Muscle of back (tissue), 11 donors: ENCODE data around the gene SEMA5A. TPM values are rescaled to one million over a fixed set of nuclear protein-coding genes. Genes with fewer than 3 reads are reported as not detected.
A peak's percentile ranks its signal among the peaks of the same experiment; 100 is the strongest.

Experiments
- DNase-seq, 3 donors: peaks; one replicate each; pipeline versions ENCODE4 v3.0.0 to v3.0.0-alpha.2; 2013
- polyA plus RNA-seq, 10 donors: library from polyadenylated mRNA; unstranded; fragments of 120-200 nt; gene quantifications; one replicate each; pipeline ENCODE4 v1.2.1, GENCODE V29; 2013; ENCODE audit not compliant: insufficient read length in 10 of 10

SEMA5A gene
- polyA plus RNA-seq, 10 donors, result 27.6 to 43.9 (median 34.1) TPM

DNA sequence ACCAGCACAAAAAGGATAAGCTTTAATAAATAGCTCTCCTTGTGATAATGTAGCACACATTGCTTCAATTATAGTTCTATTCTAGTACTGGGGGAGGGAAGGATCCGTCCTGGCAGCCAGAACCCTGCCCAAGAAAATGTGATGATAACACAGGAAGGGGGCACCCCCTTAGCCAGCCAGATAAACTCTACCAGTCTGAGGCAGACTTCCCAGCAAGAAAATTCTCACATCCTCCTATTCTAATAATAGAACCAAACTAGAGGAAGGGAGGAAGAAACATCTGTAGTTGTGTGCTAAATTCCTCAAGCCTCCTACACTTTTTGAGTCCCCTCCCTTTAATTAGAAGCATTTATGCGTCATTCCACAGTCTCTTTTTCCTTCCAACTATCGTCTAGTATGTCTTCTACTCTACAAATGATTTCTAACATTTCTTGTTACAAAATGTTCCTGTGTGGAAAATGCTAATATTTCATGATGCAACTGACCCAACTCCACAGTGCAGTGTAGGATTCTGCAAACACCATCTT, 261.0 kb downstream of the SEMA5A start:
- DNase-seq, result peak; percentile 54 to 78 (median 68)

DNA sequence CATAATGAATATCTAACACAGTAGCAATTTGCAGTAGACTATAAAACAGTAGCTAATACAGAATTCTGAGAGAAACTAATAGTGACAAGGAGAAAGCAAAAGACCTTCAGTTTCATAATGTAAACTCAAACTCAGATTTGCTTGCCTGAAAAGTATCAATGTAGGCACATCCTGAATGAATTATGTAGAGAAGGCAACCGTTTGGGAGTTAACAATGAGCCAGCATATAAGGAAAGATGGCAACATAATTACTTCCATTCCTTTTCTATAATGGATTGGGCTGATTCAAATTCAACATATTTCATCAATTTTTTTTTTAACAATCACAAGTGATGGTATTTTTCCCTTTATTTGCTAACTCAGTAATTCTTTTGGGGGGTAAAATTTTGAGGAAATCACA, 261.6 kb downstream of the SEMA5A start:
- DNase-seq, result peak in 2 of 3 donors; percentile 5 to 12

DNA sequence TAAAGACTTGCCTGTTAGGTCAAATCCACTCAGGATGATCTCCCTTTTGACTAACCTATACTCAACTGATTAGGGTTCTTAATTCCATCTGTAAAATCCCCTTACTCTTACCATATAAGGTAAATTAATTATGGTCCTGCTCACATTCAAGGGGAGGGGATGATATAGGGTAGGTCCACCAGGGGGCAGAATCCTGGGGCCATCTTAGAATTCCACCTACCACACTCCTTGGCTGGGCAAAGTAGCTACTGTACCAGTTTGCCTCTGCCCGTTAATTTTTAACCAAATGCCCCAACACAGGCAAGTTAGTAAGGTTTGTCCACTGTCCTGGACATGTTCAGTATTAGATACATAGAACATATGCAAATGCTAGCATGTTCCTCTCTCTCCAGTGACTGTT, 262.4 kb downstream of the SEMA5A start:
- no peak for DNase-seq

DNA sequence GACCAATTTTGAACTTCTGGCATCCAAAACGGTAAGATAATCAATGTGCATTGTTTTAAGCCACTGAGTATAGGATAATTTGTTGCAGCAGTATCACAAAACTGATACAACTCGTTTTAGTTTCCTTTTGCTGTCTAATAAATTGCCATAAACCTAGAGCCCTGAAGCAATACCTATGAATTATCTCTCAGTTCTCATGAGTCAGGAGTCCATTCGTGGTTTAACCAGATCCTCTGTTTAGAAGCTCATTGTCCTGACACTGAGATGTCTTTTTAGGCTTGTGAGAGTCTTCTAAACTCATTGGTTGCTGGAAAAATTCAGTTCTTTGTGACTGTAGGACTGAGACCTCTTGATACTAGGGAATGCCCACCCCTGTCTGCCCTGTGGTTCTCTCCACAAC, 262.9 kb downstream of the SEMA5A start:
- no peak for DNase-seq

DNA sequence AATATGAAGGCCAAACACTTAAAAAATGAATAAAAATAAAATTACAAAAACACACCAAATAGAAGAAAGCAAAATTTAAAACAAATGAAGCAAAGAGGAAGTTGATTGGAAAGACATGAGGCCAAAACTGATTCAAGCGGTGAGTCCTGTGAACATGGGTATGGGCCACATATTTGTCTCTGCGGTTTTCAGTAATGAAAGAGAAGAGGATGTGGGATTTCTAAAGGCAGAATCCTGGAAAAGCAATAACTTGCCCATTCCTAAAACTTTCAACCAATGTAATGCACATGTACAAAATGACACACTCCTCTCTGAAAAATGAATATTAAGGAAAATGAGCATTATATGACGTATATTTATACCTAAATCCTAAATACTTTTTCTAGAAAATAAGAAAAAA, 263.7 kb downstream of the SEMA5A start:
- DNase-seq, result peak in 1 of 3 donors; percentile 38

DNA sequence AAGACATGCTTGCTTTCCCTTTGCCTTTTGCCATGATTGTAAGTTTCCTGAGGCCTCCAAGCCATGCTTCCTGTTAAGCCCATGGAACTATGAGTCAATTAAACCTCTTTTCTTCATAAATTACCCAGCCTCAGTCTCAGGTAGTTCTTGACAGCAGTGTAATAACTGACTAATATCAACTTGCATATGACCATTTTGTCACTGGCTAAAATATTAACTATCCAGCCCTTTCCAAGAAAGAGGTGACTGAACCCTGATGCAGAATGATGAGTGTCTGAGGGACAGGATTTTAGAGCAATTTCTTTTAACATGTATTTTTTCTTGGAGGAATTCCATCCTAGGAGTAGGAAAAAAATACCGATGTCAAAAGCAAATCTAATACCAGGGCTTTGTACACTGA, 266.1 kb downstream of the SEMA5A start:
- DNase-seq, result no peak

DNA sequence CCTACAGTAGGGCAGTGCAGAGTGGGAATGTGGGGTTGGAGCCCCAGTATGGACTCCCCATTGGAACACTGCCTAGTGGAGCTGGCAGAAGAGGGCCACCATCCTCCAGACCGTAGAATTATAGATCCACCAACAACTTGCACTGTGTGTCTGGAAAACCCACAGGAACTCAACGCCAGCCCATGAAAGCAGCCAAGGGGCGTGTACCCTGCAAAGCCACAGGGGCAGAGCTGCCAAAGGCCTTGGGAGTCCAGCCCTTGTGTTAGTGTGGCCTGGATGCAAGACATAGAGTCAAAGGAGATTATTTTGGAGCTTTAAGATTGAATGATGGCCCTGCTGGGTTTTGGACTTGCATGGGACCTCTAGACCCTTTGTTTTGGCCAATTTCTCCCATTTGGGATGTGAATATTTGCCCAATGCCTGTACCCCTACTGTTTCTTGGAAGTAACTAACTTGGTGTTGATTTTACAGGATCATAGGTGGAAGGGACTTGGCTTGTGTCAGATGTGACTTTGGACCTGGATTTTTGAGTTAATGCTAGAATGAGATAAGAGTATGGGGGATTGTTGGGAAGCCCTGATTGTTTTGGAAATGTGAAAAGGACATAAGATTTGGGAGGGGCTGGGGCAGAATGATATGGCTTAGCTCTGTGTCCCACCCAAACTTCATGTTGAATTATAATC, 266.8 kb downstream of the SEMA5A start:
- DNase-seq, result no peak

DNA sequence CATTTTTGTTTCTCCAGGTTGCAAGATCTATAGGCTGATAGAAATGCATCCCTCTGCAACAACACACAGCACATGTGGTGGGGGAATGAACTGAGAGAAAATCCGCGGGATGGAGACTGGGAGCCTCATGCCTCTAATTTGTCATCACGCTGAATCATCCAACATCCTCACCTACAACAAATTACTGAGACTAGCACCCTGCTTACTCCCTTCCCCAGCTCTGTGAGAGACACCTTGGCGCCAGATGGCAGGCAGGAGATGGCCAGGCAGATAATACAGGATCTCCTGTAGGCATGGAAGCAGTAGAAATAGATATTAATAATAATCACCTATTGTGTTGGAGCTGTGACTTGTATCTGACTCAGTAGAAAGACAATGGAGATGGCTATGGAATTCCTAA, 276.9 kb downstream of the SEMA5A start:
- no peak for DNase-seq

DNA sequence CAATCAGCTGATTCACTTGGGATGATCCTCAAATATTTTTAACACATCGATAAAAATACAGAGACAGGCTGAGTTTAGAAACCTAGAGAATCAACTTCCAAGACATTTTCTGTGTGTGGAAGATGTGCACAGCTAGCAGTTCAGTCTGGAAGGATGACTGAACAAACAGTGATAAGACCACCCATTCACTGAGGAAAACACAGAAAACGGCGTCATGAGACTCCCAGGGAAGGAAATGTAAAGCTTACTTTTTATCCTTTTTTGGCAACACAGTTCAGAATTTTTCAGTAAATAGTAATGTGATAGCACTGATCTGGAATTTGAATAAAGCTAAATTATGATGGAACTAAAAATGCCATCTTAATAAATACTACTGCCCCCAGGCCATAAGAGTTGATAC, 277.6 kb downstream of the SEMA5A start:
- DNase-seq, result peak in 1 of 3 donors; percentile 11

DNA sequence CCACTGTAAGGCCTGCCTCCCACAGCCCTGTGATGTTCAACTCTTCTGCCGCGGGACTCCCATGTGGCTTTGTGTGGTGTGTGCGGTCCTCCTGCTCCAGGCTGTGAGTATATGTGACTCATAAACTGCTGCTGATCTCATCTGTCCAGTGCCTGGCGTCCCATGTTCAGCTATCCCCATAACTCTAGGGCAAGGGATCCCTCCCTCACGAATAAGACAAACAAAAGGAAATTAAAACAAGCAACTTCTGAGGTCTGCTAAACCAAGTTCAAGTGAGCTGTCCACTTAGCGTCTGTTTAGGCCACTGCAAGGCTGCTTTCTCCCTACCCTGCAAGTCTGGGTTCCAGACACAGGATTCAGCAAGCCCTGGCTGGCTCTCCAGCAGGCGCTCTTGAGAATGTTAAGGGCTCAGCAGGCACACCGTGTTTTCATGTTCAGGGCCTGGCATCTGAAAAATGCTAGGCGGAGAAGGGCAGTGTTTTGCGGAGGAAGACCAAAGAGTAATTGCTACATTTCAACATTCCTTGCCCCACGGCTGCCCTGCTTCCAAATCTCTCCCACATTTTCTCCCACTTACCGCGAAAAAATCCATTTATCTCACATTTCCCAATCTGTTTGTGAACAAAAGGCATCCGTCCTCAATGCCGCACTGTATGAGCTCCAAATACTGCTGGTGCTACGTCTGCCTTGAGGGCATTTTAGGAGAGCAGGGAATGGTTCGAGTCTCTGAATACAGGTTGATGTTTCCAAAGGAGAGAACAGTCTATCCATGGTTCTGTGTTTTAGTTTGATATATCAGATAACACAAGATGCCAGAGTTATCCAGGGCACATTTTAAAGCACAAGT, 280.2 kb downstream of the SEMA5A start:
- peak in 1 of 3 donors; percentile 83 for DNase-seq

DNA sequence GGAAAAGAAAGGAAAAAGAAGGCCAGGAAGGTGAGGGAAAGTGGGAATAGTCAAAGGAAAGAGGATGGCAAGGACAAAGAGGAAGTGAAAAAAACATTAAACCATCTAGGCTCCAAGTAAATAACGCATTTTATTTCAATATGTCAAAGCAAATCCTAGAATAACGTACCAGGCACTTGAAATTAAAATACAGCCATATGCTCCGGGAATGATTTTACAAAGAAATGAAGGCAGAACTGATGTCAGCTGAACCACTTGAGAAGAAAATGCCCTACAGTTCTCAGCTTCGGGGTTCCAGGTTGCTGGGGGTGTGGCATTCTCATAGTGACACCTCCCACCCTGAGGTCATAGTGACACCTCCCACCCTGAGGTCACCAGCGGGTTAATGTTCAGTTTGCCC, 281.6 kb downstream of the SEMA5A start:
- DNase-seq, result no peak

DNA sequence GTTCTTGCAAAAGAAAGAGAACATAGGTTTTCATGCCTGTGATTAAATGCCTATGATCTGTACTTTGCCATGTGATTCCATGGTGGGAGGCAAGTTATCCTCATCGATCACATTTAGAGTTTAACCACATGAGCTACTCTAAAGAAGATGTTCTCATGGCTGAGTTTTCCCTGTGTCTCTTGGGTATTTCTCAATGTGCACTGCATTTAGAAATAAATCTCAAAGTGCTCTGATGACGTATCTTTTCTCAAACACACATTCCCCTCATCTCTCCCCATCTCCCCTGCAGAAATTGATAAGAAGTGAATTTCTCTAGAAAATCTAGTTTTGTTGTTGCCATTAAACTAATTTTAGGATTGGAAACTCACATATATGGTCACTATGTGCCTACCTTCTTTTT, 282.2 kb downstream of the SEMA5A start:
- DNase-seq, result no peak

DNA sequence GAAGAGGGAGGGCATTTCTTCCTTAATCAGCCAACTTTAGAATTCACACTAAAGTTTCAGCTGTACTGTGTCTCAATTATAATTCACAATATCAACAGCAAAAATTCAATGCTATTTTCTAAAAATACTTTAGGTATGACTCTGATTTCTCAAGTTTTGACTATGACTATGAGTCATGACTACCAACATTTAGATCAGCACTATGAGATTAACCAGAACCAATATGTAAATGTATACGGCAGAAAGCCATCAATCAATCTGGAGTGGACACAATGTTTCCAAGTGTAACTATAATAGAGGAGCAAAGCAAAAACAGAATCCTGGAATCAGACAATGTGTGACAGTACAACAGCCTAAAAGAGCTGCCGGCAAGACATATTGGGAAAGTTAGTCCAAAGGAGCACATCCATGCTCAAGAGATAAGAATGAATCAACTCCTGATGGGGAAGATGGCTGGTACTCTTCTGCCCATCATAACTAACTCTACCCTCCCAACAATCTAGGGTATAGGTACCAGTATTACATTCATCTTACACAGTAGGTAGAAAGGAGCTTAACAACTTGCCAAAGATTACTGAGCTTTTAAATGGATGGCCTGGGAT, 294.4 kb downstream of the SEMA5A start:
- DNase-seq, result no peak

DNA sequence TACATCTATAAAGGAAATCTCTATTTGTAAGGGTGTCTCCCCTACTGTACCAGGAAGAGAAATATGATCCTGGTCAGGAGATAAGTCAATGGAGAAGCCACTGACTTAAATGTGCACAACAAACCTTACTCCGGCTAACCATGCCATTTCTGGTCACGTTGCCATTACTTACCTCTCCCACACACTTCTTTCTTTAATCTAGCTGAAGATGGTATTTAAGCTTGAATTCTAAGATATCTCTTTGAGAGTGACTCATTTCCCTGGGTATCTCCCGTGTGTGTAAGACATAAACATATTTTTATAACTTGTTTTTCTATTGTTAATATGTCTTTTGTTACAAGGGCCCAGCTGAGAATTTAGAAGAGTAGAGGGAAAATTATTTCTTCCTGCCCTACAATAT, 296.6 kb downstream of the SEMA5A start:
- no peak for DNase-seq

DNA sequence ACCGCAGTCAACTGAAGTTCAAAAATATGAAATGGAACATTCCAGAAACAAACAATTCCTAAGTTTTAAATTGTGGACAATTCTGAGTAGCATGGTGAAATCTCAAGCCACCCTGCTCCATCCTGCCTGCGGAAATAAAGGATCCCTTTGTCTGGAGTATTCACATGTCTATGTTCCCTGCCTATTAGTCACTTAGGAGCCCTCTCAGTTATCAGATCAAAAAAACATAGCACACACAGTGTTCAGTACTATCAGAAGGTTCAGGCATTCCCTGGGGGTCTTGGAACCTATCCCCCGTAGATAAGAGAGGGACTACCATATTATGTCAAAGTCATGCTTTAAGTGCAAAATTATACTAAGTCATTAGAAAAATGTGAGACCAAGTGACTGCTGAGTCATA, 300.8 kb downstream of the SEMA5A start:
- DNase-seq, result no peak

DNA sequence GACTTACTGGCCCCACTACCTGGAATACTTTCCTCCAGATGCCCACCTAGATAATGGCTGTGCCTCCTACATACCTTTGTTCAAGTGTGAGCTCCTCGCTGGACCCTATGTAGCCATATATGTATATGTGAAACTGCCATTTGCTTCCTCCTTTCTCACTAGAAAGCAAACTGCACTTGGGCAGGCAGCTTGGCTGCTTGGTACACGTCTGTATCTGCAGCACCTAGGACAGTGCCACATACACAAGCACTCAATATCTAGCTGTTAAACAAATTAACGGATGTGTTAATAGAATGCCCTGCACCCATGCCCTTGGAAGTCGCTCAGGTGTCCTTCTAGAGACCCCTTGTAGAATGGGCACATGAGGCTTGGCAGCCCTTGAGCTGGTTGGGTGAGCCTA, 301.5 kb downstream of the SEMA5A start:
- no peak for DNase-seq

DNA sequence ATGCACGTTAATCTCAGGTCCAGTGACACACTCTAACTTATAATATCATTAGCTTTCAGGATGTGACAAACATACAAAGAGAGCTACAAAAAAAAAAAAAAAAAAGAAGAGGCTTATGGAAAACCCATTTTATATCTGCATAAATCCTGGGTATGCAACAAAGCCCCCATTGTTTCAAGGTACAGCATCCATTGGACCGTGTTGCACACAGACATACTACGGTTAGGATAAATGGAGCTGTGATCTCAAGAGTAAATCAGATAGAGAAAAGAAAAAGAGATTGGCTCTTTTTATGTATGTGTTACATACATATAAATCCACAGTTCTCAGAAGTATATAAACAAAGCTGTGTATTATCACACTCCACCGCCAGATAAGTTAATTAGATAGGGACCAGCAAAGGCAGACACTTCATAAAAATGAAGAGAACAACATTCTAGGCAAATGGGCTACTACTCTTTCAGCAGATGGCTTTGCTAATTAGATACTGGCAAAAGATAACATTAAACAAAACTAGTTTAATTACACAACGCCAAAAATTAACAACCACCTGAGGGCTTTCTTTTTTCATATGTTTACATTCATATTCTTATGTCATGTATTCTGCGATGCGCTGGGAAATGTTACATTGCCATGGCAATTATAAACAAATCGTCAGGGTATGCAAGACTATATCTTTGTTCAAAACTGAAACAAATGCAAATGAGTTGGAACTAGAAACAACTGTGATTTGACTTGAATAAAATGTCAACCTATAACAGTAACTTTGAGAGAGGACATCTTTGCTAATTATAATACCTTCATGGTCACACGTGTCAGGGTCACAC, 304.2 kb downstream of the SEMA5A start:
- no peak for DNase-seq

DNA sequence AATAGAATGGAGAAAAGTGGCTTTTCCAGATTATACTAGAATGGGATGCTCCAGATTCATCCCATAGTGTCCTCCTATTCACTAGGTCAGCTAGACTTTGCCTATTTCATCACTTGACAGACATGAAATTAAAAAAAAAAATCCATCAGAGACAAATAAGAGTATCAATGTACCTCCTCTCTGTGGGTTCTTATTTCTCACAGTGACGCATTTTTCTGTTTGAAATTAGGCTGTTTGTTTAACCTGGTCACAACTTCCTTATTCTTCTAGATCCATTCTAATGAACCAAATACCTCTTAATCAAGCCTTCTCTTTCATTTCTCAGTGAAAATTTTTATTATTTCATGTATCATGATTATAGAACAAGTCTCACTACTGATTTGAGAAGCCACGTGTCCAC, 305.4 kb downstream of the SEMA5A start:
- DNase-seq, result no peak

DNA sequence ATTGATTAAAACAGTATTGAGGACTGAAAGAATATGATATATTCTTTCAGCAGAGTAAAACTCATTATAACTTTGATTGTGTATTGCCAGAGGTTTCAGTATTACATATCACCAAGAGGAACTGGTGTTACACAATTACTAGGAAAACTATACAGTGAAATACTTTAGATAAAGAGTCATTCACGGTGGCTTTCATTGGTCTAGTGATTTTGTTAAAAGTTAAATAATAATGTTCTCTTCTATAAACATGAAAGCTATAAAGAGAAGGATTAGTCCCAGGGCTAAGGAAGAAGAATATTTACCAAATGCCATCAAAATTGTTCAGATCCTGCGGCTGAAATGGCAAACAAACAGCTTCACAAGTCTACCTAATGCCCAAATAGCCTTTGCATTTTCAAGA, 306.2 kb downstream of the SEMA5A start:
- DNase-seq, result no peak

DNA sequence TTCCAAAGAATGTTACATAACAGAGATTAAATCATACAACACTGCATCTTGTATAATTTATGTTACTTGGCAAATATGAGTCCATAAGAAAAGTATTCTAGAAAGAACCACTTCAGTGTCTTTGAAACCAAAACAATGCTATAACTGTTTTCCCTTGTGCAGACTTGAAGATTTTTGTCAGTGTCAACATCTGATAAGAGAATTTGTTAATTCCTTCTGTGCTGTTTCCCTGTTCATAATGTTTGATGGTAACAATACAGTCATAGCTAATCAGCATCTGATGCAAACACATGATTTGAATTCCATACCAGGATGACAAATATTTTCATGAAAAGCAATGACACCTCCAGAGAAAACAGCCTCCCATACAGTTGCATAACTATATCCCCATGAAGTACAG, 306.8 kb downstream of the SEMA5A start:
- peak in 1 of 3 donors; percentile 9 for DNase-seq

DNA sequence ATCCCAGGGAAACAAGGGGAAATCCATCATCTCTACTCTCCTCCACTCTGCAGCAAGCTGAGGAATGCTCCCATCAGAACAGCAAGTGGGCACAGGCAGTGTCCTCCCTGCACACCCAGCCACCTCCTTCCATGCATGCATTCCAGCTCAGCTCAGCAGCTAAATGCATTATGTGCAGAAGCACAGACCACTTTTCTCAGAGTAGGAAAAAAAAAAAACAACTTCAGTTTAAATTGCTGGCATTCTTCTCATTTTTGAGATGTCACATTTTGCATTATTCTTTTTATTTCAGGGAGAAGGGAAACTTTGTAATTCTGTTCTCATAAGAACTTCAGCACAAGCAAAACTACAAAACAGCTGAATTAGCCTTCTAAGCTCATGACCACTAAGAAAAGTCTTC, 312.2 kb downstream of the SEMA5A start:
- DNase-seq, result no peak

DNA sequence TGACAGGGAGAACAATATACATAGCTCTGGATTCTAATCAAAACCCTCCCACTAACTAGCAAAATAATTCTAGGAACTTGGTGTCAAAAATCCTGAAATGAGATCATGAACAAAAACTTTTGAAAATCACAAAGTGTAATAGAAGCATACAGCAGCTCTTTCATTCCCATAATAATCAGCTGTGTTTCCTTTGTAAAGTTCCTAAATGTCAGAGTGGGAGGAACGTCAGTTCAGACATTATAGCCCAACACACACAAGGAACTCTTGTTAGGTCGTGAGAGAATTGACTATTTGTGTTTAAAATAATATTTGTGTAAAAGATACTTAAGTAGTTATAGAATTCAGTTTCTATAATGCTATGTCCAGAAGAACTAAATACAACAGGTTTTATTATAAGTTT, 312.8 kb downstream of the SEMA5A start:
- no peak for DNase-seq
